ENCODE data around the gene HSBP1. TPM values are rescaled to one million over a fixed set of nuclear protein-coding genes. Genes with fewer than 3 reads are reported as not detected.

Gene HSBP1
- total RNA-seq, 6 donors from 2014 or later, result 17.5 to 106 (median 39.4) TPM

GRCh38 chr16:83850947-83851346 is 43.2 kb downstream of the HSBP1 start:
- Histone ChIP-seq H3K36me3 (no peaks in the 10 kb centered on the region), H3K4me1 (peaks cover 0 to 13% (median 3%) of the 10 kb centered on the region in 4 donors), H3K27ac (no peak overlapping the region), H3K4me3 (no peak overlapping the region), H3K9me3 (no peaks in the 10 kb centered on the region), H3K27me3 (no peaks in the 10 kb centered on the region)
- TF ChIP-seq, protein P1, sequence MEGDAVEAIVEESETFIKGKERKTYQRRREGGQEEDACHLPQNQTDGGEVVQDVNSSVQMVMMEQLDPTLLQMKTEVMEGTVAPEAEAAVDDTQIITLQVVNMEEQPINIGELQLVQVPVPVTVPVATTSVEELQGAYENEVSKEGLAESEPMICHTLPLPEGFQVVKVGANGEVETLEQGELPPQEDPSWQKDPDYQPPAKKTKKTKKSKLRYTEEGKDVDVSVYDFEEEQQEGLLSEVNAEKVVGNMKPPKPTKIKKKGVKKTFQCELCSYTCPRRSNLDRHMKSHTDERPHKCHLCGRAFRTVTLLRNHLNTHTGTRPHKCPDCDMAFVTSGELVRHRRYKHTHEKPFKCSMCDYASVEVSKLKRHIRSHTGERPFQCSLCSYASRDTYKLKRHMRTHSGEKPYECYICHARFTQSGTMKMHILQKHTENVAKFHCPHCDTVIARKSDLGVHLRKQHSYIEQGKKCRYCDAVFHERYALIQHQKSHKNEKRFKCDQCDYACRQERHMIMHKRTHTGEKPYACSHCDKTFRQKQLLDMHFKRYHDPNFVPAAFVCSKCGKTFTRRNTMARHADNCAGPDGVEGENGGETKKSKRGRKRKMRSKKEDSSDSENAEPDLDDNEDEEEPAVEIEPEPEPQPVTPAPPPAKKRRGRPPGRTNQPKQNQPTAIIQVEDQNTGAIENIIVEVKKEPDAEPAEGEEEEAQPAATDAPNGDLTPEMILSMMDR (IDR thresholded peaks at IDR 0.05), result no peak
- TF ChIP-seq EP300 (IDR thresholded peaks at IDR 0.05) (no peak), POLR2AphosphoS5 (IDR thresholded peaks at IDR 0.05) (no peak), POLR2A (IDR thresholded peaks at IDR 0.05) (no peak)
- 81 to 89% methylated on average over 5 of the region's 5 CpGs for WGBS, 2 donors
- no peak for DNase-seq
- ATAC-seq (ENCODE audit: low FRiP score in 2 of 2), result no peak

- H3K36me3 ChIP-seq, result no peaks in the 10 kb centered on the region
- no peaks in the 10 kb centered on the region for H3K9me3 ChIP-seq
- H3K27ac ChIP-seq, result no peak overlapping the region
- TF ChIP-seq EP300 (IDR thresholded peaks at IDR 0.05), result no peak
- TF ChIP-seq, protein P1 (IDR thresholded peaks at IDR 0.05), result no peak
- no peak for TF ChIP-seq POLR2A (IDR thresholded peaks at IDR 0.05)
- TF ChIP-seq POLR2AphosphoS5 (IDR thresholded peaks at IDR 0.05), result no peak
- DNase-seq (no peak), ATAC-seq (ENCODE audit: low FRiP score in 2 of 2) (no peak)
- H3K27me3 ChIP-seq, result no peaks in the 10 kb centered on the region
- no peak overlapping the region for H3K4me3 ChIP-seq
- WGBS, 2 donors, result 91 to 92% methylated on average over 4 of the region's 4 CpGs
- H3K4me1 ChIP-seq, result peaks cover 0 to 13% (median 3%) of the 10 kb centered on the region in 4 donors
Measured at GRCh38 chr16:83851473-83851872, 43.7 kb downstream of the HSBP1 start.

DNA sequence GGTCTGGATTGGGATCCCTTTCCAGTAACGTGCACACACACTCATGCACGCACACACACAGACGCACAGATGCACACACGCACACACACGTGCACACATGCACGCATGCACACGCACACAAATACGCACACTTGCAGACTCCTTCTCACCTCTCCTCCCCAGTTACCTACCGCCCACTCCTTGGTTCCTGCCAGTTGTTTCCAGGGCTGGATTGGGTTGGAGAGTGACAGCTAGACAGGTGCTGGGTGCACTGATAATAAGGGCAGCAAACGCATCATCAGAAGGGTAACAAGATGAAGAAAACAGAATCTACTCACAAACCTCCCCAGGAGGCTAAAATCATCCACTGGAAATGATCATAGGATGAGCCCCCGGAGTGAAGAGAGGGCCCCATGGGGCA is 45.0 kb downstream of the HSBP1 start:
- H3K27me3 ChIP-seq, result no peaks in the 10 kb centered on the region
- WGBS, 2 donors, result 81 to 92% methylated on average over 11 of the region's 11 CpGs
- ATAC-seq (ENCODE audit: low FRiP score in 2 of 2) (no peak), DNase-seq (no peak)
- H3K27ac ChIP-seq, result no peak overlapping the region
- TF ChIP-seq, protein P1 (IDR thresholded peaks at IDR 0.05), result no peak
- TF ChIP-seq POLR2AphosphoS5 (IDR thresholded peaks at IDR 0.05) (no peak), POLR2A (IDR thresholded peaks at IDR 0.05) (no peak), EP300 (IDR thresholded peaks at IDR 0.05) (no peak)
- H3K36me3 ChIP-seq, result no peaks in the 10 kb centered on the region
- peaks cover 0 to 3% (median 0%) of the 10 kb centered on the region in 4 donors for H3K4me1 ChIP-seq
- no peaks in the 10 kb centered on the region for H3K9me3 ChIP-seq
- H3K4me3 ChIP-seq, result no peak overlapping the region

DNA sequence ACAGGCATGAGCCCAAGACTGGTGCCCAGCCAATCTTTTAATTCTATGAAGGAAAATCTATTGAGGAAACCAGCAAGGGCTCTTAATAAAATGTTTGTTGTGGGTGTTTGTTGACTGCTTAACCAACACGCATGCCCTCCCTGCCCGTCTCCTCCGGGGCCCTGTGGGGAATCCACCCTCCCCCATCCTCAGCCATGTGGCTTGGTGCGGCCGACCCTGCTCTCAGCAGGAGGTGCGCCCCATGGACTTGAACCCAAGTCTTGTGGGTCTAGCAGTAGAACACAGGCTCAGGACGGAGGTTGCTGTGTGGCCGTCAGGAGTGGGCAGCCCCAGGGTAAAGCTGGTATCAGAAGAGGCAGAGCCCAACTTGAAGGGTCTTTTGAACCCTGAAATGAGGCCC is 46.1 kb downstream of the HSBP1 start:
- no peaks in the 10 kb centered on the region for H3K36me3 ChIP-seq
- ATAC-seq (ENCODE audit: low FRiP score in 2 of 2), result no peak
- peak in 1 of 2 donors; percentile 55 for DNase-seq
- no peak overlapping the region for H3K27ac ChIP-seq
- no peak for TF ChIP-seq POLR2A (IDR thresholded peaks at IDR 0.05)
- TF ChIP-seq POLR2AphosphoS5 (IDR thresholded peaks at IDR 0.05), result no peak
- no peak for TF ChIP-seq EP300 (IDR thresholded peaks at IDR 0.05)
- TF ChIP-seq, protein P1 (IDR thresholded peaks at IDR 0.05), result no peak
- H3K27me3 ChIP-seq, result no peaks in the 10 kb centered on the region
- no peaks in the 10 kb centered on the region for H3K4me1 ChIP-seq
- 95% methylated on average over 8 of the region's 8 CpGs for WGBS, 2 donors
- H3K9me3 ChIP-seq, result no peaks in the 10 kb centered on the region
- no peak overlapping the region for H3K4me3 ChIP-seq

GRCh38 chr16:83854420-83854819 is 46.6 kb downstream of the HSBP1 start:
- H3K36me3 ChIP-seq, result no peaks in the 10 kb centered on the region
- ATAC-seq (ENCODE audit: low FRiP score in 2 of 2), result no peak
- H3K9me3 ChIP-seq, result no peaks in the 10 kb centered on the region
- WGBS, 2 donors, result 84% methylated on average over 9 of the region's 9 CpGs
- H3K4me3 ChIP-seq, result no peak overlapping the region
- TF ChIP-seq POLR2AphosphoS5 (IDR thresholded peaks at IDR 0.05) (no peak), EP300 (IDR thresholded peaks at IDR 0.05) (no peak), POLR2A (IDR thresholded peaks at IDR 0.05) (no peak)
- TF ChIP-seq, protein P1 (IDR thresholded peaks at IDR 0.05), result no peak
- DNase-seq, result no peak
- H3K27ac ChIP-seq, result no peak overlapping the region
- no peaks in the 10 kb centered on the region for H3K27me3 ChIP-seq
- no peaks in the 10 kb centered on the region for H3K4me1 ChIP-seq
